Ovary (tissue), 3 donors: ENCODE data around the gene GLG1.

Source experiments
- CTCF ChIP-seq, 3 donors: fragments of 450-650 bp in 2 of 3; fragments of 200-600 bp in 1 of 3; IDR thresholded peaks; one replicate each; pipeline versions ENCODE4 v1.5.1 to v1.8.0; 2016 to 2022; ENCODE audit warnings: antibody characterized with exemption in 3 of 3, mild to moderate bottlenecking in 1 of 3
- EP300 ChIP-seq: sonication (generic); formaldehyde crosslinking; IDR thresholded peaks from one replicate; pipeline ENCODE4 v1.6.1; 2017; ENCODE audit warnings: antibody characterized with exemption
- donor health status: DM: no; HTN: no; CAD: no.

- TF ChIP-seq CTCF (IDR thresholded peaks at IDR 0.05) (no peak), EP300 (no peak)
Observed at GRCh38 chr16:74623839-74624235, 16.9 kb upstream of the GLG1 start.
